ENCODE data around the gene TSPEAR.

Gene TSPEAR

DNA sequence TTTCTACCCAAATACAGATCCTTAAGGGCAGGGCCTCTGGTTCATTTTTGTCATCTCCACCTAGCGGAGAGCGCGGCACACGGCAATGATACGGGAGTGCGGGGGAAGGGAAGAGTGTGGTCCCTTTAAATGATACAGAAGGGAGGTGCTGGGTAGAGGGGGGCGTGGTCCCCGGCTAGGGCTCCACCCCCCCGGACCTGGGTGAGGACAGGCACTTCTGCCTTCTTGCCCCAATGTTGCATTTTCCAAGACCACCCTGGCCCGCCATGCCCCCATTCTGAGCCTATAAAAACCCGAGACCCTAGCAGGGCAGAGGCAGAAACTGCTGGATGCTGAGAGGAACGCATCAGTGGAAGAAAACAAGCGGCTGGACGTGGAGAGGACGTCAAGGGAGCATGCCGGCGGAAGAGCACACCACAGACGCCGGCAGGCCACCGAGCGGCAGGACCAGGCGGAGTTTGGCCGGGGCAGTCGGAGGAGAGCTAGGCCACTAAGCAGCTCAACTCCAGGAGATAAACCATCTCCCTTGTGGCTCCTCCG lies 226.0 kb downstream of the TSPEAR start:
- no peak overlapping the region for H3K4me3 ChIP-seq (ENCODE audit: low read length)
- TF ChIP-seq, protein P1, sequence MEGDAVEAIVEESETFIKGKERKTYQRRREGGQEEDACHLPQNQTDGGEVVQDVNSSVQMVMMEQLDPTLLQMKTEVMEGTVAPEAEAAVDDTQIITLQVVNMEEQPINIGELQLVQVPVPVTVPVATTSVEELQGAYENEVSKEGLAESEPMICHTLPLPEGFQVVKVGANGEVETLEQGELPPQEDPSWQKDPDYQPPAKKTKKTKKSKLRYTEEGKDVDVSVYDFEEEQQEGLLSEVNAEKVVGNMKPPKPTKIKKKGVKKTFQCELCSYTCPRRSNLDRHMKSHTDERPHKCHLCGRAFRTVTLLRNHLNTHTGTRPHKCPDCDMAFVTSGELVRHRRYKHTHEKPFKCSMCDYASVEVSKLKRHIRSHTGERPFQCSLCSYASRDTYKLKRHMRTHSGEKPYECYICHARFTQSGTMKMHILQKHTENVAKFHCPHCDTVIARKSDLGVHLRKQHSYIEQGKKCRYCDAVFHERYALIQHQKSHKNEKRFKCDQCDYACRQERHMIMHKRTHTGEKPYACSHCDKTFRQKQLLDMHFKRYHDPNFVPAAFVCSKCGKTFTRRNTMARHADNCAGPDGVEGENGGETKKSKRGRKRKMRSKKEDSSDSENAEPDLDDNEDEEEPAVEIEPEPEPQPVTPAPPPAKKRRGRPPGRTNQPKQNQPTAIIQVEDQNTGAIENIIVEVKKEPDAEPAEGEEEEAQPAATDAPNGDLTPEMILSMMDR (IDR thresholded peaks at IDR 0.05; ENCODE audit: insufficient read depth, low read depth, low read length, missing control alignments), result no peak
- DNase-seq (ENCODE audit: low read depth), result no peak

DNA sequence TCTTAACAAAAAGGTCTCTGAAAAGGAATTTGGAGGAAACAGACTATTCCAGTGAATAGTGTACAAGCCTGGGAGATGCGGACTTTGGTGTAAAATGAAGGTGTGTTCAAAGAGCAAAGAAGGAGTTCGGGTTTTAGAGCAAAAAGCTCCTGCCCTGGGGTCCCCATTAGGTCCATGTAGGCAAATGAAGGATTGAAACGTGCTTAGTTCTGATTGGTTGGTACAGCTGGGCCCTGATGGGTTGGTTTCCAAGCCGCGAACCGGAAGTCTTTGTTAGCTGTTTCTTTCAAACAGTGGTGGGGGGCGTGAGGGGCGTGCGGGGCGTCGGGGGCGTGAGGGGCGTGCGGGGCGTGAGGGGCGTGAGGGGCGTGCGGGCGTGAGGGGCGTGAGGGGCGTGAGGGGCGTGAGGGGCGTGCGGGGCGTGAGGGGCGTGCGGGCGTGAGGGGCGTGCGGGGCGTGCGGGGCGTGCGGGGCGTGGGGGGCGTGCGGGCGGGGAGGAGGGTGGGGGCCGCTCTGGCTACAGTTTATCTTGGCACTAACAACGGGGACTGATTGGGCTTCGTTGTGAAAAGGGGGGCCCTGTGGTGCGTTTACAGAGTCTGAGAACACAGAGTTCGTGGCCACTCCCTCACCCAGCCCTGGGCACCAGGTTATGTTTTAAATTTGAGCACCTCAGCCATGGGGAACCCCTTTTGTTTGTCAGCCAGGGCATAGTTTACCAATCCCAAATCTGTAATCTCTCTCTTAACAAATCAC lies 226.7 kb downstream of the TSPEAR start:
- DNase-seq (ENCODE audit: low read depth), result no peak
- TF ChIP-seq, protein P1 (IDR thresholded peaks at IDR 0.05; ENCODE audit: insufficient read depth, low read depth, low read length, missing control alignments), result no peak

DNA sequence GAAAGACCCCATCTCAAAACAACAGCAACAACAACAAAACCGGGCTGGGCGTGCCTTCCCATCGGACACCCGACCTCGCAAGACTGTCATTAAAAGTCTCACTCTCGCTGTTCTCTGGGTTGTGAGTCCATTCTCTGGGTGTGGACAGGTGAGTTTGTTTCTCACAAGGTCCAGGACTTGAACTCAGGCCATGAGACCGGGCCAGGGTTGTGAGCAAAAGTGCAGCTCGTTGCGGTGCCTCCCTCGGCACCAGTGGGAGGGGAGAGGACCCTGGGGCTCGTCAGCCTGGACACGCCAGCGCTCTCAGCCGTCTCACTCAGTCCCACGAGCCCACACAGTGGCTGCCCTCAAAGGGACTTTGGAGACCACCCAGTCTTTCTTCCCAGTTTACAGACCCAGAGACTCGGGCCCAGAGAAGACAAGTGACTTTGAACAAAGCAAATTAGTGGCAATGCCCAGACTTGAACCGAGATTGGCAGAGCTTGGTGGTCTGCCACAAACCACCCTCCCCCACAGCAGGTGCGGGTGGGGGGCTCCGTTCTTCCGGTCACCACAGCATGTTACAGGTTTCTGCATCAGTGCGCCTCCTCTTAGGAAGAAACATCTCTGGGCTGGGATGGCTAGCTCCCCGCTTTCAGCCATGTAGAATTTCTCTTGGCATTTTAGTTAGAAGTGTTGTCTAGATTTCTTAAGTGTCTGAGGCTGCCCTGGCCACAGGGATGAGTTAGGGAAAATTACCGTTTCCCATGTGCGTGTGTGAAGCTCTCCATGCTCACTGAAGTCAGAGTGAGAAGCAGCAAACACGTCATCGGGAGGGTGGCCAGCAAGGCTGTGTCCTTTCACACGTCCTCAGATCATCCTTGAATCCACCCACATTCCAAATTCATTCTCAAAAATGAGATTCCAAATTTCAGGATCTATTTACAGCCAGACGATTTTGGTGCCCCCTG lies 227.8 kb downstream of the TSPEAR start:
- H3K4me3 ChIP-seq (ENCODE audit: low read length), result no peak overlapping the region
- TF ChIP-seq, protein P1 (IDR thresholded peaks at IDR 0.05; ENCODE audit: insufficient read depth, low read depth, low read length, missing control alignments), result no peak
- no peak for DNase-seq (ENCODE audit: low read depth)

More for the DNA sequence above, 226.7 kb downstream of the TSPEAR start:
- no peak overlapping the region for H3K4me3 ChIP-seq (ENCODE audit: low read length)

DNA sequence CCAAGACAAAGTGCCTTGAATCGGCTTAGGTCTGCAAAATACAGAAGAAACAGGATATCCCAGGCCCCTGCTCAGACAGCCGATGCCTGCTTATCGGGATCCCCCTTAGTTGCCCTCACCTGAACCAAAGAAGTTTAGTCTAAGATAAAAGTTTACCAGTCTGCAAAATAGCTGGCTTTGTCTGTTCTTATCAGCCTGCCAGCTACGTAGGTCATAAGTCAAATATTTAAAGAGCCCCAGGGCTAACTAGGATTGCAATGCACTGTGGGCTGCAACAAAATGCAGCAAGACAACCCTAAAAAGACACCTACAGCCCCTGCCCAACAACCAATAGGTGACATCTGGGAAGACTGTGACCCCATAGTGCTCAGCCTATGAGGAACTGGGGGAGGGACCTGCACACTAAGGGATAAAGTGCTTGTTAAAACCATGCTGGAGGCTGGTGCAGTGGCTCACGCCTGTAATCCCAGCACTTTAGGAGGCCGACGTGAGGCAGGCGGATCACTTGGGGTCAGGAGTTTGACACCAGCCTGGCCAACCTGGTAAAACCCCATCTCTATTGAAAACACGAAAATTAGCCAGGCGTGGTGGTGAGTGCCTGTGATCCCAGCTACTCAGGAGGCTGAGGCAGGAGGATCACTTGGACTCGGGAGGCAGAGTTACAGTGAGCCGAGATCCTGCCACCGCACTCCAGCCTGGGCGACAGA lies 228.6 kb downstream of the TSPEAR start:
- TF ChIP-seq, protein P1 (IDR thresholded peaks at IDR 0.05; ENCODE audit: insufficient read depth, low read depth, low read length, missing control alignments), result no peak
- no peak overlapping the region for H3K4me3 ChIP-seq (ENCODE audit: low read length)
- no peak for DNase-seq (ENCODE audit: low read depth)

DNA sequence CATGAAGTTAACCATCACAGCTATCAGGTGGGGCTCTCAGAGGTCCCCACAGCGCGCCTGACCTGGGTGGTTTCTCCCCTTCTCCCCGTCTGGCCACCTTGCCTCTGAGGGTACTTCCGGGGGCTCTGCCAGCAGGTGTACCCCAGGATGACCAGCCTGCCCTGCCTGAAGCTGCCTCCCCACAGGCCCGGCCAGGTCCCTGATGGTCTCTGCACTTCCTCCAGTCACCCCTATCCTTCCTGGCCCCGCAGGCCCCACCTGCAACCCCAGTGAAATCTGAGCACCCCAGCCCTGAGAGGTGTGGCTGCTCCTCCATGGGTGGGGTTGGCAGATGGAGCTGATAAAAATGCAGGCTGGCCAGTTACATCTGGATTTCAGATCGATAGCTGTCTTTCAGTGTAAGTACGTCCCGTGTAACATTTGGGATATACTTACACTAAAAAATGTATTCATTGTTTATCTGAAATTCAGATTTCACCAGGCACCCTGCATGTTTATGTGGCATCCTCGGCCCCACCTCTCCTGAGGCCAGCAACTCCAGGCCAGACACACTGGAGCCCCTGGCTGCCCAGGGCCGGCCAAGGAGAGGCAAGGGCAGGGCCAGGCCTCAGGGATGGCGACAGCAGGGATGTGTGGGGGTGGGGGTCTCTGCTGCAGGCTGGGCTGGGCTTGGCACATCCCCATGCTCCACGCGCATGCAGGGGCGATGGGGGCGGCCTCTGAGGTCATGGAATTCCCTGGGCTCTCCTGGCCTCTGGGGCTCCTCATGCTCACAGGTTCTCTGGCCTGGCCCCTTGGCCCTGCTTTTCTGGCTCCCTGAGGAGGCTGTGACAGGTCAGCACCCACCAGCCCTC lies 230.9 kb downstream of the TSPEAR start:
- no peak for DNase-seq (ENCODE audit: low read depth)
- H3K4me3 ChIP-seq (ENCODE audit: low read length), result no peak overlapping the region
- TF ChIP-seq, protein P1 (IDR thresholded peaks at IDR 0.05; ENCODE audit: insufficient read depth, low read depth, low read length, missing control alignments), result no peak
